ENCODE measurements around the gene AHSG.

AHSG gene

GRCh38 chr3:186594591-186595113 lies 18.2 kb upstream of the AHSG start:
- no peak for FAIRE-seq

- no peak for FAIRE-seq
Observed at GRCh38 chr3:186596568-186597287, 16.1 kb upstream of the AHSG start.

- no peak for FAIRE-seq
Observed at GRCh38 chr3:186598108-186598784, 14.6 kb upstream of the AHSG start.

GRCh38 chr3:186598794-186599141 lies 14.1 kb upstream of the AHSG start:
- no peak for FAIRE-seq

GRCh38 chr3:186599142-186599784 lies 13.6 kb upstream of the AHSG start:
- no peak for FAIRE-seq

GRCh38 chr3:186599785-186600166 lies 13.1 kb upstream of the AHSG start:
- no peak for FAIRE-seq

GRCh38 chr3:186600896-186601295 lies 12.0 kb upstream of the AHSG start:
- no peak for FAIRE-seq

- FAIRE-seq, result no peak
Observed at GRCh38 chr3:186603159-186603558, 9.7 kb upstream of the AHSG start.

- FAIRE-seq, result no peak
Observed at GRCh38 chr3:186605078-186605477, 7.8 kb upstream of the AHSG start.

GRCh38 chr3:186605561-186606545 lies 7.0 kb upstream of the AHSG start:
- no peak for FAIRE-seq

GRCh38 chr3:186608624-186609215 lies 4.1 kb upstream of the AHSG start:
- FAIRE-seq, result no peak

GRCh38 chr3:186609247-186609868 lies 3.5 kb upstream of the AHSG start:
- FAIRE-seq, result no peak

- no peak for FAIRE-seq
Observed at GRCh38 chr3:186612065-186612464, 795 bp upstream of the AHSG start.

- no peak for FAIRE-seq
Observed at GRCh38 chr3:186613637-186614265, 891 bp downstream of the AHSG start.

- FAIRE-seq, result no peak
Observed at GRCh38 chr3:186614266-186614596, 1.4 kb downstream of the AHSG start.

GRCh38 chr3:186614597-186615483 lies 2.0 kb downstream of the AHSG start:
- FAIRE-seq, result peak; percentile 83

- FAIRE-seq, result no peak
Observed at GRCh38 chr3:186616299-186616617, 3.4 kb downstream of the AHSG start.

- peak; percentile 57 for FAIRE-seq
Observed at GRCh38 chr3:186617036-186617946, 4.4 kb downstream of the AHSG start.

GRCh38 chr3:186618318-186618938 lies 5.6 kb downstream of the AHSG start:
- no peak for FAIRE-seq

Data from G401.6 (cell line).